Choroid plexus epithelial cell (primary cell): Measurements from ENCODE around the gene SEZ6L.

Experiments used
- DNase-seq: peaks from one replicate; pipeline ENCODE4 v3.0.0-alpha.2; 2010; ENCODE audit warnings: low read depth
- H3K4me3 ChIP-seq: 2 replicates; pipeline ENCODE4 v1.5.1; 2011; ENCODE audit warnings: low read depth, mild to moderate bottlenecking, control low read depth, low read length, moderate library complexity
- CTCF ChIP-seq: conservative IDR thresholded peaks from 2 replicates; pipeline ENCODE4 v1.5.1; 2011; ENCODE audit warnings: low read depth, mild to moderate bottlenecking, control low read depth, inconsistent platforms, low read length, moderate library complexity

SEZ6L gene

GRCh38 chr22:26169315-26170111 lies at the start of gene SEZ6L:
SEZ6L (plus strand) TSS chr22:26169462; CDS start chr22:26169670, 208 bp downstream.
- DNase-seq: no peak
- no peak within 1 kb of the TSS for H3K4me3 ChIP-seq
- no peak for TF ChIP-seq CTCF

- TF ChIP-seq CTCF: no peak
- no peak for DNase-seq
- no peak overlapping the region for H3K4me3 ChIP-seq
Measured at GRCh38 chr22:26122920-26123468, 46.3 kb upstream of the SEZ6L start.

- no peak overlapping the region for H3K4me3 ChIP-seq
- no peak for TF ChIP-seq CTCF
- DNase-seq: no peak
Measured at GRCh38 chr22:26124991-26125725, 44.1 kb upstream of the SEZ6L start.

GRCh38 chr22:26127126-26127525 lies 42.1 kb upstream of the SEZ6L start:
- DNase-seq: no peak
- H3K4me3 ChIP-seq: no peak overlapping the region
- TF ChIP-seq CTCF: no peak

GRCh38 chr22:26127556-26127955 lies 41.7 kb upstream of the SEZ6L start:
- H3K4me3 ChIP-seq: no peak overlapping the region
- no peak for TF ChIP-seq CTCF
- DNase-seq: no peak

- no peak overlapping the region for H3K4me3 ChIP-seq
- no peak for DNase-seq
- no peak for TF ChIP-seq CTCF
Measured at GRCh38 chr22:26131589-26132154, 37.6 kb upstream of the SEZ6L start.
